Ovary (tissue), 3 donors: Measurements from ENCODE around the gene LKAAEAR1.

Experiments used
- CTCF ChIP-seq, 3 donors: fragments of 450-650 bp in 2 of 3; fragments of 200-600 bp in 1 of 3; IDR thresholded peaks; one replicate each; pipeline versions ENCODE4 v1.5.1 to v1.8.0; 2016 to 2022; ENCODE audit warnings: antibody characterized with exemption in 3 of 3, mild to moderate bottlenecking in 1 of 3
- EP300 ChIP-seq: sonication (generic); formaldehyde crosslinking; IDR thresholded peaks from one replicate; pipeline ENCODE4 v1.6.1; 2017; ENCODE audit warnings: antibody characterized with exemption
- POLR2A ChIP-seq: fragments of 450-650 bp; IDR thresholded peaks from one replicate; pipeline ENCODE4 v1.6.1; 2017; ENCODE audit warnings: antibody characterized with exemption, mild to moderate bottlenecking, moderate library complexity
- donor health status: DM: no; HTN: no; CAD: no.

- no peak for TF ChIP-seq CTCF (IDR thresholded peaks at IDR 0.05)
- peak; percentile 63 for TF ChIP-seq POLR2A
- no peak for TF ChIP-seq EP300
Measured at GRCh38 chr20:64062596-64063388, 21.4 kb downstream of the LKAAEAR1 start, which contains the start of gene TCEA2.
